Activated naive CD8-positive, alpha-beta T cell treated with anti-CD3 and anti-CD28 coated beads, Interleukin-2, amount 10 ng/mL, durations not matched to agents 7 days and 5 days (primary cell): ENCODE data around the gene LY6G5B. TPM values are rescaled to one million over a fixed set of nuclear protein-coding genes. Genes with fewer than 3 reads are reported as not detected.

Experiments
- ATAC-seq: fragments of 150-1000 bp; cut with Tn5 transposase; one replicate; pipeline ENCODE4 v1.10.0; 2021; ENCODE audit warnings: low read depth, moderate library complexity
- POLR2A ChIA-PET: fragments of 350-600 bp; sonication (Branson Sonifier 250); formaldehyde crosslinking; loops from one replicate; lab custom pipeline; 2021; ENCODE audit warnings: antibody characterized with exemption; lab: Charles Lee
- DNase-seq: peaks from one replicate; pipeline ENCODE4 v3.0.0; 2021
- H3K27ac Mint-ChIP-seq: one replicate; pipeline ENCODE4 v1.8.0; 2022; ENCODE audit warnings: mild to moderate bottlenecking, mixed read lengths
- H3K27me3 Mint-ChIP-seq: one replicate; pipeline ENCODE4 v1.8.0; 2022; ENCODE audit warnings: mild to moderate bottlenecking, moderate library complexity, mixed read lengths
- H3K36me3 Mint-ChIP-seq: one replicate; pipeline ENCODE4 v1.8.0; 2021; ENCODE audit warnings: mild to moderate bottlenecking, mixed read lengths
- H3K4me1 Mint-ChIP-seq: one replicate; pipeline ENCODE4 v1.8.0; 2021; ENCODE audit warnings: mixed read lengths
- H3K4me3 Mint-ChIP-seq: one replicate; pipeline ENCODE4 v1.8.0; 2022; ENCODE audit warnings: mild to moderate bottlenecking, moderate library complexity, mixed read lengths
- H3K9me3 Mint-ChIP-seq: one replicate; pipeline ENCODE4 v1.8.0; 2021; ENCODE audit warnings: mixed read lengths
- total RNA-seq, 2 experiments: library from RNA; stranded (reverse); gene quantifications; one replicate each; pipeline ENCODE4 v1.2.3, GENCODE V29; 2021

The LY6G5B gene
- total RNA-seq, 2 experiments from 2014 or later = 33.8 to 36.4 TPM

GRCh38 chr6:31651602-31652191, 18.1 kb upstream of the LY6G5B start:
- peak overlapping the region; percentile 94 for H3K4me3 Mint-ChIP-seq
- peaks cover 35% of the 10 kb centered on the region for H3K4me1 Mint-ChIP-seq
- POLR2A ChIA-PET = interaction anchor here (0.6 to 8.0 kb wide), 24 partner anchors 9 to 318 kb away, joined by 3 to 138 read pairs (median 6); partner anchors contain the start of genes C6orf47, CSNK2B, DDX39B and EHMT2
- peaks cover 28% of the 10 kb centered on the region for H3K36me3 Mint-ChIP-seq
- H3K27me3 Mint-ChIP-seq = no peaks in the 10 kb centered on the region
- H3K9me3 Mint-ChIP-seq = no peaks in the 10 kb centered on the region
- DNase-seq (no peak), ATAC-seq (peak; percentile 55)
- peak overlapping the region; percentile 99 for H3K27ac Mint-ChIP-seq

GRCh38 chr6:31652925-31653724, 16.7 kb upstream of the LY6G5B start:
- Mint-ChIP-seq H3K36me3 (peaks cover 29% of the 10 kb centered on the region), H3K27me3 (no peaks in the 10 kb centered on the region), H3K4me1 (peaks cover 46% of the 10 kb centered on the region), H3K4me3 (peak overlapping the region; percentile 94), H3K27ac (peak overlapping the region; percentile 99), H3K9me3 (no peaks in the 10 kb centered on the region)
- DNase-seq (no peak), ATAC-seq (peak; percentile 66)
- POLR2A ChIA-PET = interaction anchor here (0.7 to 8.0 kb wide), 27 partner anchors 10 to 306 kb away, joined by 3 to 138 read pairs (median 5); partner anchors contain the start of genes ABHD16A, C6orf47, CSNK2B and DDX39B

DNA sequence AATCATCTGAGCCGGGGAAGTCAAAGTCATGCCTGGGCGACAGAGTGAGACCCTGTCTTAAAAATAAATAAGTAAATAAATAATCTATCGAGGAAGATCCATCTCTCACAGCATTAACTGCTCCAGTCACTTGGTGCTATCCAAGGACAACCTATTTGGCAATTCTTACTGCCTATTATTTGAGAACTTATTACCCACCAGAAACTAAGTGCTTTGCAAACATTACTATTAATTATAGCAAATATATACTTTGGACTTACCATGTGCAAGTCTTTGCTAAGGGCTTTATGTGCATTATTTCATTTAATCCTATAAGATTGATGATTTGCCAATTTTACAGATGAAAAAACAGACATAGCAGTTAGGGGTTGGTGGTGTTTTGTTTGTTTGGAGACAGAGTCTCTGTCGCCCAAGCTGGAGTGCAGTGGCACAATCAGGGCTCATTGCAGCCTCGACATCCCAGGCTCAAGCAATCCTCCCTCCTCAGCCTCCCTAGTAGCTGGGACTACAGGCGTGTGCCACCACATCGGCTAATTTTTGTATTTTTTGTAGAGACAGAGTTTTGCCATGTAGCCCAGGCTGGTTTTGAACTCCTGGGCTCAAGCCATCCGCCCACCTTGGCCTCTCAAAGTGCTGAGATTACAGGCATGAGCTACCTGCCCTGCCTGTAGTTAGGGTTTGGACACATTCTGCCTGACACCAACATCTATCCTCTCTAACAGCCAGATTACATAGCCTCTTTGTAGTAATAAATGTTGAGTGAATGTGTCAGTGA, 15.0 kb upstream of the LY6G5B start:
- ATAC-seq (no peak), DNase-seq (no peak)
- Mint-ChIP-seq H3K36me3 (peaks cover 27% of the 10 kb centered on the region), H3K9me3 (no peaks in the 10 kb centered on the region), H3K4me3 (no peak overlapping the region), H3K27ac (no peak overlapping the region), H3K27me3 (no peaks in the 10 kb centered on the region), H3K4me1 (peaks cover 53% of the 10 kb centered on the region)
- POLR2A ChIA-PET = interaction anchor here (0.7 to 8.0 kb wide), 2 partner anchors 9 to 90 kb away, joined by 4 to 138 read pairs; partner anchors contain the start of genes C6orf47, CSNK2B and GPANK1

- H3K9me3 Mint-ChIP-seq = no peaks in the 10 kb centered on the region
- DNase-seq (no peak), ATAC-seq (no peak)
- no peak within 1 kb of the TSS for H3K4me3 Mint-ChIP-seq
- peaks cover 49% of the 10 kb centered on the region for H3K4me1 Mint-ChIP-seq
- peaks cover 25% of the 10 kb centered on the region for H3K36me3 Mint-ChIP-seq
- no peaks in the 10 kb centered on the region for H3K27me3 Mint-ChIP-seq
- peak within 1 kb of the TSS; percentile 57 for H3K27ac Mint-ChIP-seq
- POLR2A ChIA-PET = interaction anchor here (0.6 to 8.0 kb wide), 2 partner anchors 8 to 81 kb away, joined by 3 to 138 read pairs; partner anchors contain the start of genes C6orf47, CLIC1, CSNK2B and GPANK1
These were observed 14.2 kb upstream of the LY6G5B start, which contains the start of gene APOM for GRCh38 chr6:31655349-31656237. Gene APOM, plus strand, starts transcription at chr6:31655894. Its CDS starts 73 bp downstream, at chr6:31655967.

DNA sequence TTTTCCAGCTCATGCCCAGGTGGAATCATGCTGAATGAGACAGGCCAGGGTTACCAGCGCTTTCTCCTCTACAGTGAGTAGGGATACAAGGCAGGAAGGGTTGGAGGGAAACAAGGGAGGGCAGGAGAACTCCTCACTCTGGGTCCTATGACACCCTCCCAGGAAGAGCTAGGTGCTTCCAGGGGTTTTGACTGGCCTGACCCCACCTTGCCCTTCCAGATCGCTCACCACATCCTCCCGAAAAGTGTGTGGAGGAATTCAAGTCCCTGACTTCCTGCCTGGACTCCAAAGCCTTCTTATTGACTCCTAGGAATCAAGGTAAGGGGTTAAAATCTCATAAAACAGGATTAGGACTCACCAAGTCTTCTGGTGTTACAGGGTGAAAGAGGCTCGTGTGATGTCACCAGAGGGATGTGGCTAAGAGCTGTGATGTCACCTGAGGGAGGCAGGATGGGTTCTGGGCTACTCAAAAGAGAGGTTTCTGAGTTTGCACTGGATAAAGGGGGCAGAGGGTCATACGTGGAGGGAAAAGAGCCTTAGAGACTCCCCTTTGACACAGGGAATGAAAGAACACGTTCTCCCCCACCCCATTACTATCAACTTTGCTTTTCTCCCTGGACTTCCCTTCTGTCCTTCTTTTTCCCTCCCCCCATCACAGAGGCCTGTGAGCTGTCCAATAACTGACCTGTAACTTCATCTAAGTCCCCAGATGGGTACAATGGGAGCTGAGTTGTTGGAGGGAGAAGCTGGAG, 12.2 kb upstream of the LY6G5B start:
- peak overlapping the region; percentile 92 for H3K4me3 Mint-ChIP-seq
- ATAC-seq (no peak), DNase-seq (no peak)
- H3K9me3 Mint-ChIP-seq = no peaks in the 10 kb centered on the region
- POLR2A ChIA-PET = interaction anchor here (0.5 to 1.1 kb wide), 2 partner anchors 46 to 80 kb away, joined by 3 read pairs; no protein-coding TSS in a partner anchor
- H3K36me3 Mint-ChIP-seq = peaks cover 29% of the 10 kb centered on the region
- no peaks in the 10 kb centered on the region for H3K27me3 Mint-ChIP-seq
- peak overlapping the region; percentile 89 for H3K27ac Mint-ChIP-seq
- H3K4me1 Mint-ChIP-seq = peaks cover 50% of the 10 kb centered on the region

- ATAC-seq (no peak), DNase-seq (no peak)
- H3K27me3 Mint-ChIP-seq = no peaks in the 10 kb centered on the region
- peaks cover 51% of the 10 kb centered on the region for H3K4me1 Mint-ChIP-seq
- no peaks in the 10 kb centered on the region for H3K9me3 Mint-ChIP-seq
- peak overlapping the region; percentile 89 for H3K27ac Mint-ChIP-seq
- H3K4me3 Mint-ChIP-seq = peak overlapping the region; percentile 92
- H3K36me3 Mint-ChIP-seq = peaks cover 34% of the 10 kb centered on the region
- POLR2A ChIA-PET = interaction anchor here (0.5 to 2.0 kb wide), 4 partner anchors 36 to 129 kb away, joined by 3 to 9 read pairs (median 4); partner anchors contain the start of gene DDX39B
These were observed 11.6 kb upstream of the LY6G5B start for GRCh38 chr6:31658158-31658688.

- POLR2A ChIA-PET = interaction anchor here (0.6 to 2.7 kb wide), 8 partner anchors 13 to 1917 kb away, joined by 3 to 21 read pairs (median 4); partner anchors contain the start of gene DDX39B
- DNase-seq (no peak), ATAC-seq (no peak)
- peak overlapping the region; percentile 92 for H3K4me3 Mint-ChIP-seq
- peaks cover 41% of the 10 kb centered on the region for H3K36me3 Mint-ChIP-seq
- peaks cover 58% of the 10 kb centered on the region for H3K4me1 Mint-ChIP-seq
- no peaks in the 10 kb centered on the region for H3K9me3 Mint-ChIP-seq
- peak overlapping the region; percentile 89 for H3K27ac Mint-ChIP-seq
- no peaks in the 10 kb centered on the region for H3K27me3 Mint-ChIP-seq
These were observed 10.7 kb upstream of the LY6G5B start for GRCh38 chr6:31658983-31659648.

DNA sequence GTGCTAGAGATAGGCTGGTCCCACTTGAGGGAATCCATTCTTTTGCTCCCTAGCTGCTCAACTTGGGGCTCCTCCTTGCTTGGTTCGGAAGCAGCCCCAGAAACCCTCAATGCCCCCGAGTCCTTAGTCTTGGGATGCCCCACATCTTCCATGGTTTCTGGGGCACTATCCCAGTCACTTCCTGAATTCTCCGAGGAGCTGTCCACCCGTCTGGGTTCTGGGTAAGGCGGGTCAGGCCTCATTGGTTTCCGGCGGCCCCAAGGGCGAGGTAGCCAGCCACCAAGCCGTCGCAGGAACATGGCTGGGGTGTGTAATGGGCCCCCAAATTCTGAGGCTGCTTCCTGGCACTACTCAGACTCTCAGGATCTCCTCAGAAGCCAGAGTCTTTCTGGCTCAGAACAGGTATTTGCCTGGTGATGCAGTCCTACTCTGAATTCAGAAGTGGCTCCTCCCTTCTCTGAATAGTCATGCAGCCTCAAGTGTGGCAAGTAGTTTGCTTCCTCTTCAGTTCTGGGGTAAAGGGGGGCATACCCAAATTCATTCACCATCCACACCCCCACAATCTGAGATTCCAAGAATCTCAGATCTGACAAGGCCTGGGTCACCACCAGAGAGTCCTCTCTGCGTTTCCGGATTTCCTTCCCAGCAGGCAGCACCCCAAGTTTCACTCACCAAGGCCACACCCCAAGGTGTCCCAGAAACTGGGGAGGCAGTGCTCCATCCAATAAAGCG, 10.0 kb upstream of the LY6G5B start:
- ATAC-seq (peak; percentile 53), DNase-seq (no peak)
- peaks cover 46% of the 10 kb centered on the region for H3K36me3 Mint-ChIP-seq
- H3K9me3 Mint-ChIP-seq = no peaks in the 10 kb centered on the region
- H3K4me3 Mint-ChIP-seq = peak overlapping the region; percentile 92
- H3K4me1 Mint-ChIP-seq = peaks cover 61% of the 10 kb centered on the region
- no peaks in the 10 kb centered on the region for H3K27me3 Mint-ChIP-seq
- POLR2A ChIA-PET = interaction anchor here (1.0 to 7.0 kb wide), 11 partner anchors 7 to 242 kb away, joined by 3 to 138 read pairs (median 4); partner anchors contain the start of genes ABHD16A, APOM, BAG6 and CLIC1
- peak overlapping the region; percentile 89 for H3K27ac Mint-ChIP-seq

DNA sequence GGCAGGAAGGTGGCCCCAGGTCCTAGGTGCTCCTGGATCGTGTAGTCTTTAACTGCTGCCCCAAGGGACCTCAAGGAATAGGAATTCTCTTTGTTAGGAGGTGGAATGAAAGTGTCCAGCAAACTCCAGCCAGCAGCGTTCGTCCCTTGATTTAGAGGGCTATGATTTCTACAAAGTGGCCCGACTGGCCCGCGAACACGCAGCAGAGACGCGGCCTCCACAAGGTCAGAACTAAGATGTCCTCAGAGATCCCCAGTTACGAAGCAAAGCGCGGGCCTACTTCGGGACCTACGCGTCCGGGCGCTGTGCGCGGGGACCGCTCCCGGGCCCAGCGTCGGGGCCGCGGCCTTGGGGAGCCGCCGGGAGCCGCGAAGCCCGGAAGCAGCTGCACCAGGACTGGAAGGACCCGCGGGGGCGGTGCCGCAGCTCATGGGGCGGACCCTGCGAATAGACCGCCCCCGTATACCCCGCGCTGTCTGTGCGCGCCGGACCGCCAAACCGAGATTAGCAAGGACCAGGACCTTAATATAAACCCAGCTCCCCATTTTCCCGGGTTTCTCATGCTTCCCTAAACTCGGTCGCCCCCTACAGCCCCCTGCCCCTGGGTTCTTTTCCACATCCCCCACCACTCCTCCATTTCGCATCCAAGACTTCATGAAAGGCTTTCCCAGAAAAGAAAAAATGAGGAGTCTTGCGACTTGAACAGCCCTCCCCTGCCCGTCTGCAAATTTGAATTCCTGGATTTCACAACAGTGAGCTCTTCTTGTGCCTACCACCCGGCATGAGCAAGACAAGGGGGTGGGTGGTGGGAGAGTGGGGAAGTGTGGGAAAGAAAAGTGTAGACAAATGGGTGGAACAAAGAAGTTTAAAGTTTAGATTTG, 9.2 kb upstream of the LY6G5B start, which contains the start of gene C6orf47:
C6orf47 (minus strand) TSS at position 398 of the 881 bp plus-strand sequence. CDS start 831 bp downstream, outside the sequence.
- Mint-ChIP-seq H3K9me3 (no peaks in the 10 kb centered on the region), H3K27me3 (no peaks in the 10 kb centered on the region), H3K27ac (peak within 1 kb of the TSS; percentile 89), H3K4me1 (peaks cover 56% of the 10 kb centered on the region), H3K4me3 (peak within 1 kb of the TSS; percentile 92), H3K36me3 (peaks cover 44% of the 10 kb centered on the region)
- POLR2A ChIA-PET = interaction anchor here (0.6 to 7.0 kb wide), 13 partner anchors 8 to 242 kb away, joined by 3 to 138 read pairs (median 4); partner anchors contain the start of genes ABHD16A, APOM, BAG6 and CLIC1
- ATAC-seq = peak; percentile 69
- DNase-seq = peak; percentile 88
